ENCODE measurements around the gene IGSF23.

DNA sequence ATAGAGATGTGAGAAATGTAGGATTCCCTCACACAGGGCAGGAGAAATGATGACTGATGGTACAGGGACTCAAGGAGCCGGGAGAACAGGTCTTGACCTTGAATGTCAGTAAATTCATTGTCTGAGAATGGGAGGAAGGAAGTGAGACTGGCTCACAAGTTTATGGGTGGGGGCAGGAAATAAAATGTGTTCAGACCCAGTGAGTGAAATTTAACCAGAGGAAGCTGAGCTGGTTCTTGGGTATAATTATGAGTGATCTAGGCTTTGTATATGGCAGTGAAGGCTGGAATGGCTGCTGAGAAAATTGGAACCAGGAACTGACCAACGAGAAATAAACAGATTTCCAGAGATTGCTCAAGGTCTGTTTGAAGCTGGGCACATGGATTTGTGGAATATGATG is 6.3 kb upstream of the IGSF23 start:
- TF ChIP-seq CTCF (IDR thresholded peaks at IDR 0.05) (no peak), ZFX (IDR thresholded peaks at IDR 0.05; ENCODE audit: borderline replicate concordance) (no peak)
